ENCODE results near the gene EVPL.
"Not testable (repeated sequence)": the region's sequence is repeated elsewhere in the genome, so short reads cannot be mapped to it uniquely, and the experiment has no call there.

Gene EVPL

DNA sequence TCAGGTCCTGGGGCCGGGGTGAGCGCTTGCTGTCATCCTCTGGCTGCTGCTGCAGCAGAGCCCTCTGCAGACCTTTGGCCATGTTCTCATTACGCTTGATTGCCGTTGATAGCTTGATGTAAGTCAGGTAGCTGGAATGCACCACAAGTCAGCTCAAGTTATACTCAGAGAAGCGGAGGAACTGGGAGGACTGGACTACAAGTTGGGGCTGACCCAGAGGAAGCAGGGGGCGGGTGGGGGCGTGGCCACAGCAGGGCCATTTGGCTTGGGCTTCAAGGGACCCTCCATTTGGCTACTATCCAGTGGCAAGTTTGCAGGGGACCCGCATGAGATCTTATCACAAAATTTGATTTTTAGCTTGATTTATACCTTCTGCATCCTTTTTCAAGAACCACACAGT, 19.0 kb upstream of the EVPL start:
- TF ChIP-seq, protein P1, sequence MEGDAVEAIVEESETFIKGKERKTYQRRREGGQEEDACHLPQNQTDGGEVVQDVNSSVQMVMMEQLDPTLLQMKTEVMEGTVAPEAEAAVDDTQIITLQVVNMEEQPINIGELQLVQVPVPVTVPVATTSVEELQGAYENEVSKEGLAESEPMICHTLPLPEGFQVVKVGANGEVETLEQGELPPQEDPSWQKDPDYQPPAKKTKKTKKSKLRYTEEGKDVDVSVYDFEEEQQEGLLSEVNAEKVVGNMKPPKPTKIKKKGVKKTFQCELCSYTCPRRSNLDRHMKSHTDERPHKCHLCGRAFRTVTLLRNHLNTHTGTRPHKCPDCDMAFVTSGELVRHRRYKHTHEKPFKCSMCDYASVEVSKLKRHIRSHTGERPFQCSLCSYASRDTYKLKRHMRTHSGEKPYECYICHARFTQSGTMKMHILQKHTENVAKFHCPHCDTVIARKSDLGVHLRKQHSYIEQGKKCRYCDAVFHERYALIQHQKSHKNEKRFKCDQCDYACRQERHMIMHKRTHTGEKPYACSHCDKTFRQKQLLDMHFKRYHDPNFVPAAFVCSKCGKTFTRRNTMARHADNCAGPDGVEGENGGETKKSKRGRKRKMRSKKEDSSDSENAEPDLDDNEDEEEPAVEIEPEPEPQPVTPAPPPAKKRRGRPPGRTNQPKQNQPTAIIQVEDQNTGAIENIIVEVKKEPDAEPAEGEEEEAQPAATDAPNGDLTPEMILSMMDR (IDR thresholded peaks at IDR 0.05; ENCODE audit: low read depth, low read length, missing control alignments) = no peak
- no peak overlapping the region for H3K4me3 ChIP-seq (replicated peaks; ENCODE audit: low read depth, low read length)
- DNase-seq (ENCODE audit: extremely low read depth, low read depth) = no peak

DNA sequence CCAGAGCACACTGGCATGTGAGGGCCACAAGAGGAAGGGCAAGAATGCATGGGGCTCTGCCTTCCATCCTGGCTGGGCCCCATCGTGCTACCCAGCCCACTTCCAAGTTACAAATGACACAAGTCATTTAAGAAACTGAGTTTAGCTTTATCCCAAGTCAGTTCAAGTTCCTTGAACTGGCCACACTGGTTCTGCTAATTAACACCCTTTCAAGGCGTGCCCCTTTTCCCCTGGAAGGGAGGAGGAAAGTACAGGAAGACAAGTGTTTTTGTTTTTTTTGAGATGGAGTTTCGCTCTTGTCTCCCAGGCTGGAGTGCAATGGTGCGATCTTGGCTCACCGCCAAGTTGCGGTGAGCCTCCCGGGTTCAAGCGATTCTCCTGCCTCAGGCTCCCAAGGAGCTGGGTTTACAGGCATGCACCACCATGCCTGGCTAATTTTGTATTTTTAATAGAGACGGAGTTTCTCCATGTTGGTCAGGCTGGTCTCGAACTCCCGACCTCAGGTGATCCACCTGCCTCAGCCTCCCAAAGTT, 17.4 kb upstream of the EVPL start:
- not testable (repeated sequence) for H3K4me3 ChIP-seq (replicated peaks; ENCODE audit: low read depth, low read length); DNase-seq (ENCODE audit: extremely low read depth, low read depth)

DNA sequence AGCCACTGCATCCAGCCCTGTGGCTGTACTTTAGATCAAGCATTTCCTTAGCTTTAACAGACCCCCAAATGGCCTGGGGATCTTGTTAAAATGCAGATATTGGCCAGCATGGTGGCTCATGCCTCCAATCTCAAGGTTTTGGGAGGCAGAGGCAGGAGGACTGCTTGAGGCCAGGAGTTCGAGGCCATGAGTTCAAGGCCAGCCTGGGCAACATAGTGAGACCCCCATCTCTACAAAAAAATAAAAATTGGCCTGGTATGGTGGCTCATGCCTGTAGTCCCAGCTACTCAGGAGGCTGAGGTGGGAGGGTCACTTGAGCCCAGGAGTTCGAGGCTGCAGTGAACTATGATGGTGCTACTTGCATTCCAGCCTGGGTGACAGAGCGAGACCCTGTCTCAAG, 15.8 kb upstream of the EVPL start:
- DNase-seq (ENCODE audit: extremely low read depth, low read depth); H3K4me3 ChIP-seq (replicated peaks; ENCODE audit: low read depth, low read length): not testable (repeated sequence)

DNA sequence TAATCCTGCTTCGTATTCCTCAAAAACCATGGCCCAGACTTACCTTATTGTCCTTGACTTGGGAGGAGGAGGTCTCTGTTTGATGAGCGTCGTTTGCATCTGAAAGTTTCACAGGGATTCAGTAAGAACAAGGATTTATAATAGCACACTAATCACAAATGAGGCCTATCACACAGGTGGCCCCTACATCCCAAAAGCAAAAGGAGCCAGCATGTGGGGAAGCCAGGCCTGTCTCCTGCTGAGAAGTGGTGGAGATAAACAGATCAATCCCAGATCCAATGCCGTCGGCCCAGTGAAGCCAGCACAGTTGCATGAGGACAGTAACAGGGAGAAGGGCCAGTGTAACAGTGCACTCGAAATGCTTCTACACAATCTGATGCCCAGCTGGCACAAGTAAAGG, 13.3 kb upstream of the EVPL start:
- H3K4me3 ChIP-seq (replicated peaks; ENCODE audit: low read depth, low read length) = no peak overlapping the region
- TF ChIP-seq, protein P1 (IDR thresholded peaks at IDR 0.05; ENCODE audit: low read depth, low read length, missing control alignments) = no peak
- no peak for DNase-seq (ENCODE audit: extremely low read depth, low read depth)

DNA sequence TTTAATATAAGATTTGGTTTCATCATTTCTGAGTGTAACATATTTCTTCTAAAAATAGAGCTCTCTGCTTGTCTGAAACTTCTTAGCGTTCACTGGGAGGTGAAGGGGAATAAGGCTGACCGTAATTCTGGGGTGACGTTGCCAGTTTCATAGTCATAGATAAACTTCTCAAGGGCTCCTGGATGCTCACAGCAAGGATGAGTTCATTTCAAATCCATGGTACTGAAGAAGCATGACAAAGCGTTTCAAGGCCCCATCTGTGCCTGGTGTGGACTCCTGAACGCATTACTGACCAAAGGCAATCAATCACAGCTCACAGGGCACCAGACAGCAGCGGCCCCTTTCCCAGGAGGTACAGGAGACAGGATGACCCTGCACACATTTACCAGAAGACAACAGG, 12.0 kb upstream of the EVPL start:
- DNase-seq (ENCODE audit: extremely low read depth, low read depth) = no peak
- TF ChIP-seq, protein P1 (IDR thresholded peaks at IDR 0.05; ENCODE audit: low read depth, low read length, missing control alignments) = no peak
- H3K4me3 ChIP-seq (replicated peaks; ENCODE audit: low read depth, low read length) = no peak overlapping the region

DNA sequence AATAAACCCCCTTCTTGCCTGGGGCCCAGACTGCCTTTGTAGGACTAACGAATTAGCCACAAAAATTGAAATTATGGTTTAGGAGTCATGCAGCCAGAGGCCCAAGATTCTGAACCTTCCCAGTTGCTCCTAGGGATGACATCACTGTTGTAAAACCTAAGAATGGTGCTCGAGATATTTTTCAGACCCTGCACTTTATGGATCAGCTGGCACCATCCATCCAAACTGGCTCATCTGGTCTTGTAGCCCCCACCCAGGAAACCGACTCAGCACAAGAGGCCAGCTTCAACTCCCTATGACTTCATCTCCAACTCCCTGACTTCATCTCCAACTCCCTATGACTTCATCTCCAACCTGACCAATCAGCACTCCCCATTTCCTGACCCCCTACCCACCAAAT, 10.9 kb upstream of the EVPL start:
- TF ChIP-seq, protein P1 (IDR thresholded peaks at IDR 0.05; ENCODE audit: low read depth, low read length, missing control alignments) = no peak
- DNase-seq (ENCODE audit: extremely low read depth, low read depth) = no peak

DNA sequence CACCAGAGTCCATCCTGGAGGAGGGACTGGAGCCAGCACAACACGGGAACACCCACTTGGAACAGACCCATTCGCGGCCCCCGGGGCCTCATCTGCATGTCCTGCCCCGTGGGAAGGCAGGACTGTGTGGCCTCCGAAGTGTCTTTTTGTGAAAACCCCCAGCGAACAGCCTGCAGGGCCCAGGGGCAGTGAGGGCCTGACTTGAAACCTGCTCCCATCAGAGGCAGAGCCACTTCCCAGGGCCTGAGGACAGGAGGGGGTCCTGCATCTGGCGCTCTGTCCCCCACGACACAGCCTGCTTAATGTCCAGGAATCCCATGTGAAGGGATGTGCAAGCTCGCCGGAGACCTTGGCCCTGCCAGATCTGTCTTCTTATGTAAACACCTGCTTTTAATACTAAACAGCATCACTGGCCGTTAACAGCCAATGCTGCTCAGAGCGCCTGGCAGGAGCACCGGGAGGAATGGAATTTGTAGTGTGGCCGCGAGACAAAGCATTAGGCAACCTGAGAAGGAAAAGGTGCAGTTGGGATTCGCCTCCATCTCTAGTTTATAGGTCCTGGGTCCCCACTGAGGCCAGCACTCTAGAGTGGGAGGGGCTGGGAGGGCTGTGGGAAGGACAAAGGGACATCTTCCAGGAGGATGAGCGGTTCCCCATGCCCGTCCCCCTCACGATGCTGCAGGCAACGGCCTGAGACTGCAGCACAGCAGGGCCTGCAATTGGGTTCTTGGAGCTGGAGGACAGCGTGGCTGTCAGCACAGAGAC, 9.6 kb upstream of the EVPL start:
- TF ChIP-seq, protein P1 (IDR thresholded peaks at IDR 0.05; ENCODE audit: low read depth, low read length, missing control alignments) = no peak
- no peak for DNase-seq (ENCODE audit: extremely low read depth, low read depth)

More for the DNA sequence above, 10.9 kb upstream of the EVPL start:
- no peak overlapping the region for H3K4me3 ChIP-seq (replicated peaks; ENCODE audit: low read depth, low read length)

More for the DNA sequence above, 9.6 kb upstream of the EVPL start:
- H3K4me3 ChIP-seq (replicated peaks; ENCODE audit: low read depth, low read length) = no peak overlapping the region

Data from HFF-Myc (cell line).